Suprapubic skin (tissue), 4 donors: ENCODE results near the gene AARSD1. TPM values are rescaled to one million over a fixed set of nuclear protein-coding genes. Genes with fewer than 3 reads are reported as not detected.

Experiments used
- DNase-seq, 2 donors: peaks; one replicate each; pipeline ENCODE4 v3.0.0-alpha.2; 2019; ENCODE audit warnings: low spot score in 2 of 2
- H3K27ac ChIP-seq: fragments of 200-600 bp; sonication (generic); one replicate; pipeline ENCODE4 v1.5.1; 2019
- H3K27me3 ChIP-seq: fragments of 200-600 bp; sonication (generic); one replicate; pipeline ENCODE4 v1.5.1; 2019
- H3K36me3 ChIP-seq: fragments of 200-600 bp; sonication (generic); one replicate; pipeline ENCODE4 v1.5.1; 2019
- H3K4me1 ChIP-seq: fragments of 200-600 bp; sonication (generic); one replicate; pipeline ENCODE4 v1.5.1; 2019
- H3K4me3 ChIP-seq: fragments of 200-600 bp; sonication (generic); one replicate; pipeline ENCODE4 v1.5.1; 2019; ENCODE audit warnings: mild to moderate bottlenecking
- H3K9me3 ChIP-seq: fragments of 200-600 bp; sonication (generic); one replicate; pipeline ENCODE4 v1.5.1; 2019
- EP300 ChIP-seq: sonication (generic); formaldehyde crosslinking; IDR thresholded peaks from one replicate; pipeline ENCODE4 v1.6.1; 2017; ENCODE audit warnings: antibody characterized with exemption
- POLR2A ChIP-seq, 2 donors: fragments of 450-650 bp; IDR thresholded peaks; one replicate each; pipeline ENCODE4 v1.6.1; 2017; ENCODE audit warnings: antibody characterized with exemption in 2 of 2, mild to moderate bottlenecking in 2 of 2, moderate library complexity in 2 of 2
- POLR2AphosphoS5 ChIP-seq, 3 donors: sonication (generic); formaldehyde crosslinking; IDR thresholded peaks; one replicate each; pipeline ENCODE4 v1.6.1; 2017; ENCODE audit warnings: antibody characterized with exemption in 3 of 3
- WGBS: methylation state at CpG from one replicate; pipeline ENCODE4 v1.1.5; 2018; 5-methylcytosine and 5-hydroxymethylcytosine counted together
- total RNA-seq, 4 donors: library from RNA; depleted of rRNA; stranded (reverse); fragments of >200 nt; gene quantifications; one replicate each; pipeline ENCODE4 v1.1.0, GENCODE V29; 2016
- TF ChIP-seq, protein P1 (sequence below), 2 donors: fragments of 200-600 bp in 1 of 2; fragments of 450-650 bp in 1 of 2; sonication (generic) in 1 of 2; IDR thresholded peaks; one replicate each; pipeline ENCODE4 v1.5.1; 2016 to 2019; ENCODE audit warnings: antibody characterized with exemption in 2 of 2, mild to moderate bottlenecking in 1 of 2, moderate library complexity in 1 of 2

The AARSD1 gene, protein sequence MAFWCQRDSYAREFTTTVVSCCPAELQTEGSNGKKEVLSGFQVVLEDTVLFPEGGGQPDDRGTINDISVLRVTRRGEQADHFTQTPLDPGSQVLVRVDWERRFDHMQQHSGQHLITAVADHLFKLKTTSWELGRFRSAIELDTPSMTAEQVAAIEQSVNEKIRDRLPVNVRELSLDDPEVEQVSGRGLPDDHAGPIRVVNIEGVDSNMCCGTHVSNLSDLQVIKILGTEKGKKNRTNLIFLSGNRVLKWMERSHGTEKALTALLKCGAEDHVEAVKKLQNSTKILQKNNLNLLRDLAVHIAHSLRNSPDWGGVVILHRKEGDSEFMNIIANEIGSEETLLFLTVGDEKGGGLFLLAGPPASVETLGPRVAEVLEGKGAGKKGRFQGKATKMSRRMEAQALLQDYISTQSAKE
- total RNA-seq = 10 to 100 TPM; 13.6 to 25.1 (median 16.9) TPM

- Histone ChIP-seq H3K4me1 (peaks cover 17% of the 10 kb centered on the region), H3K27ac (peak within 1 kb of the TSS; percentile 73), H3K9me3 (no peaks in the 10 kb centered on the region), H3K27me3 (no peaks in the 10 kb centered on the region), H3K36me3 (peaks cover 36% of the 10 kb centered on the region), H3K4me3 (peak within 1 kb of the TSS; percentile 70)
- peak; percentile 33 to 35 for TF ChIP-seq POLR2A (IDR thresholded peaks at IDR 0.05)
- peak in 2 of 3 donors; percentile 64 to 96 for TF ChIP-seq POLR2AphosphoS5 (IDR thresholded peaks at IDR 0.05)
- TF ChIP-seq EP300 = peak; percentile 12
- TF ChIP-seq, protein P1, sequence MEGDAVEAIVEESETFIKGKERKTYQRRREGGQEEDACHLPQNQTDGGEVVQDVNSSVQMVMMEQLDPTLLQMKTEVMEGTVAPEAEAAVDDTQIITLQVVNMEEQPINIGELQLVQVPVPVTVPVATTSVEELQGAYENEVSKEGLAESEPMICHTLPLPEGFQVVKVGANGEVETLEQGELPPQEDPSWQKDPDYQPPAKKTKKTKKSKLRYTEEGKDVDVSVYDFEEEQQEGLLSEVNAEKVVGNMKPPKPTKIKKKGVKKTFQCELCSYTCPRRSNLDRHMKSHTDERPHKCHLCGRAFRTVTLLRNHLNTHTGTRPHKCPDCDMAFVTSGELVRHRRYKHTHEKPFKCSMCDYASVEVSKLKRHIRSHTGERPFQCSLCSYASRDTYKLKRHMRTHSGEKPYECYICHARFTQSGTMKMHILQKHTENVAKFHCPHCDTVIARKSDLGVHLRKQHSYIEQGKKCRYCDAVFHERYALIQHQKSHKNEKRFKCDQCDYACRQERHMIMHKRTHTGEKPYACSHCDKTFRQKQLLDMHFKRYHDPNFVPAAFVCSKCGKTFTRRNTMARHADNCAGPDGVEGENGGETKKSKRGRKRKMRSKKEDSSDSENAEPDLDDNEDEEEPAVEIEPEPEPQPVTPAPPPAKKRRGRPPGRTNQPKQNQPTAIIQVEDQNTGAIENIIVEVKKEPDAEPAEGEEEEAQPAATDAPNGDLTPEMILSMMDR (IDR thresholded peaks at IDR 0.05) = no peak
- WGBS = 2% methylated on average over 43 of the region's 43 CpGs
- peak; percentile 92 for DNase-seq
These were observed at the start of gene AARSD1 for GRCh38 chr17:42964161-42964932. Gene AARSD1 (minus strand): TSS chr17:42964454. CDS start chr17:42964440, 14 bp downstream.

GRCh38 chr17:43013296-43013695, 49.0 kb upstream of the AARSD1 start:
- H3K36me3 ChIP-seq = peaks cover 30% of the 10 kb centered on the region
- no peaks in the 10 kb centered on the region for H3K9me3 ChIP-seq
- TF ChIP-seq POLR2A (IDR thresholded peaks at IDR 0.05) = no peak
- TF ChIP-seq EP300 = no peak
- TF ChIP-seq, protein P1 (IDR thresholded peaks at IDR 0.05) = no peak
- no peak for TF ChIP-seq POLR2AphosphoS5 (IDR thresholded peaks at IDR 0.05)
- no peak overlapping the region for H3K27ac ChIP-seq
- no peak for DNase-seq
- H3K4me3 ChIP-seq = no peak overlapping the region
- H3K27me3 ChIP-seq = no peaks in the 10 kb centered on the region
- H3K4me1 ChIP-seq = peaks cover 74% of the 10 kb centered on the region
- 79% methylated on average over 5 of the region's 8 CpGs for WGBS

DNA sequence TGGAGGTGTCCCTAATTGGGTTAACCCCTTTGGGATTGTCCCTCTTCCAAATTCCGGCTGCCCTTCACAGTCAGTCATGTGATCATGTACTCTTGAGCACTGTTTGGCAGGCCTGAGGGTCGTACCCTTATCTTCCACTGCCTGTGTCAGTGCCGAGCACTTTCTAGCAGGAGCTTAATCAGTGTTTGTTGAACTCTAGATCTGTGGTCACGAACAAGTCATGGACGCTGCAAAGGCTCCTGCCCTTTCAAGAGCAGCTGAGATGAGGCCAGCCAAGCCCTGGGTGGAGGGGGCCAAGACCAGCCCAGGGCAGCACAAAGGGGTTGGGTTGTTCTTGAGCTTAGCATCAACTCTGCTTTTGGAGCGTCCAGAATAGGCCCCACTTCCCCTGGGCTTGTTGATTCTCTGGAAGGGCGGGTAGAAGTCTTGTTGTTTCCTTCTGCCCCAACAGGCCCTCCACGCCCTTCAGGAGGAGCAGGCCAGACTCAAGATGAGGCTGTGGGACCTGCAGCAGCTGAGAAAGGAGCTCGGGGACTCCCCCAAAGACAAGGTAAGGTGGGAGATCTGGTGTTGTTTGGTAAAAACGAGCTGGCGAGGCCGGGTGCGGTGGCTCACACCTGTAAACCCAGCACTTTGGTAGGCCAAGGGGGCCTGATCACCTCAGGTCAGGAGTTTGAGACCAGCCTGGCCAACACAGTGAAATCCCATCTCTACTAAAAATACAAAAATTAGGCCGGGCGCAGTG, 47.6 kb upstream of the AARSD1 start:
- Histone ChIP-seq H3K27me3 (no peaks in the 10 kb centered on the region), H3K36me3 (peaks cover 22% of the 10 kb centered on the region), H3K4me3 (no peak overlapping the region), H3K9me3 (no peaks in the 10 kb centered on the region), H3K27ac (peak overlapping the region; percentile 47), H3K4me1 (peaks cover 76% of the 10 kb centered on the region)
- no peak for DNase-seq
- TF ChIP-seq POLR2AphosphoS5 (IDR thresholded peaks at IDR 0.05) = no peak
- TF ChIP-seq EP300 = no peak
- TF ChIP-seq POLR2A (IDR thresholded peaks at IDR 0.05) = no peak
- TF ChIP-seq, protein P1 (IDR thresholded peaks at IDR 0.05) = no peak
- 71% methylated on average over 15 of the region's 15 CpGs for WGBS

DNA sequence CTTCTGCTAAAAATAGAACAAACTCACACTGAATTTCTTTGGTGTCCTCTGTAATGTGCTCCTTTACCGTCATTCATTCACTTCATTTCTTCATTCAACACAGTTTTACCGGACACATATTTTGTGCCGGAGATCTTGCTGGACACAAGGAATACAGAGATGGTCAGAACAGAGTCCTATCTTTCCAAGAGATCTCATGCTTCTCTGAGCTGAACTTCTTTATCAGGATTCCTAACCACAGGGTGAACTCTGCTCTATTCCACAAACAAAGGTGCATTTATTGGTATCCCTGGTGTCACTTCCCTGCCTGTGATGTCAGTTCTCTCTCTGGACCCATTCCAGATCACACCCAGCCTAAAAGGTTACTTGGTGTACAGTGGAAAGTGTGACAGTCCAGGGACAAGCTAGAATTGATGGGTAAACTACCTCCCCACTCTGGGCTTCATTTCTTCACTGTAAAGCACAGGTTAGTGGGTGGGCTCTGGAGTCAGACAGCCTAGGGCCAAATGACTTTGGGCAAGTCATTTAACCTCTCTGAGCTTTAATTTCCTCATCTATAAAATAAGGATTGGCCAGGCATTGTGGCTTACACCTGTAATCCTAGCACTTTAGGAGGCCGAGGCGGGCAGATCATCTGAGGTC, 46.5 kb upstream of the AARSD1 start:
- Histone ChIP-seq H3K4me3 (no peak overlapping the region), H3K36me3 (peaks cover 12% of the 10 kb centered on the region), H3K27ac (peak overlapping the region; percentile 47), H3K4me1 (peaks cover 69% of the 10 kb centered on the region), H3K9me3 (no peaks in the 10 kb centered on the region), H3K27me3 (no peaks in the 10 kb centered on the region)
- TF ChIP-seq EP300 = no peak
- TF ChIP-seq, protein P1 (IDR thresholded peaks at IDR 0.05) = no peak
- no peak for TF ChIP-seq POLR2A (IDR thresholded peaks at IDR 0.05)
- no peak for TF ChIP-seq POLR2AphosphoS5 (IDR thresholded peaks at IDR 0.05)
- 87% methylated on average over 5 of the region's 5 CpGs for WGBS
- DNase-seq = no peak
